ENCODE data around the gene RPSA.

RPSA gene

DNA sequence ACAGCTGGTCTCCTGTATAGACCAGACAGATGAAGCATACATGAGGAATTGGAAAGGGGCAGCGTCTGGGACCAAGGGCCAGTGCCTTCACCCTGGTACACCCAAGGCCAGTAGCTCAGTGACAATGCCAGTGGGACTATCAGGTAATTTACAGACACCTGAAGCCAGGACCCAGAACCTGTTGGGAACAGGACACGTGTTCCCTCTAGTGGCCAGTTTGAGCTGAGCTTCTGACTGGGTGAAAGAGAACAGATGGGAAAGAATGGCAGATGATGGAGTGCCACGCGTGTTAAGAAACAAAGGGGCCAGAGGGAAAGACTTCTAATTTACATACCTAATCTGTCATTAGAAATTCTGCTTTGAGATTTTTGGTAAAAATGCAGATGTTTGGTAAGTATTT is 28.4 kb upstream of the RPSA start:
- no peaks in the 10 kb centered on the region for H3K36me3 ChIP-seq (ENCODE audit: insufficient read depth, low read length)
- H3K27ac ChIP-seq, result no peak overlapping the region
- DNase-seq (ENCODE audit: low read depth, low spot score), result no peak
- no peak for TF ChIP-seq POLR2AphosphoS5 (IDR thresholded peaks at IDR 0.05; ENCODE audit: borderline replicate concordance, low read depth, low read length)
- TF ChIP-seq FOXP2 (optimal IDR thresholded peaks at IDR 0.05; ENCODE audit: control extremely low read depth, extremely low read length, insufficient read depth), result no peak
- no peak for TF ChIP-seq EZH2 (IDR thresholded peaks at IDR 0.05)
- H3K4me3 ChIP-seq, result no peak overlapping the region
- no peaks in the 10 kb centered on the region for H3K9me3 ChIP-seq (ENCODE audit: low read depth, low read length)
- no peak overlapping the region for H3K9ac ChIP-seq (ENCODE audit: insufficient read length)

DNA sequence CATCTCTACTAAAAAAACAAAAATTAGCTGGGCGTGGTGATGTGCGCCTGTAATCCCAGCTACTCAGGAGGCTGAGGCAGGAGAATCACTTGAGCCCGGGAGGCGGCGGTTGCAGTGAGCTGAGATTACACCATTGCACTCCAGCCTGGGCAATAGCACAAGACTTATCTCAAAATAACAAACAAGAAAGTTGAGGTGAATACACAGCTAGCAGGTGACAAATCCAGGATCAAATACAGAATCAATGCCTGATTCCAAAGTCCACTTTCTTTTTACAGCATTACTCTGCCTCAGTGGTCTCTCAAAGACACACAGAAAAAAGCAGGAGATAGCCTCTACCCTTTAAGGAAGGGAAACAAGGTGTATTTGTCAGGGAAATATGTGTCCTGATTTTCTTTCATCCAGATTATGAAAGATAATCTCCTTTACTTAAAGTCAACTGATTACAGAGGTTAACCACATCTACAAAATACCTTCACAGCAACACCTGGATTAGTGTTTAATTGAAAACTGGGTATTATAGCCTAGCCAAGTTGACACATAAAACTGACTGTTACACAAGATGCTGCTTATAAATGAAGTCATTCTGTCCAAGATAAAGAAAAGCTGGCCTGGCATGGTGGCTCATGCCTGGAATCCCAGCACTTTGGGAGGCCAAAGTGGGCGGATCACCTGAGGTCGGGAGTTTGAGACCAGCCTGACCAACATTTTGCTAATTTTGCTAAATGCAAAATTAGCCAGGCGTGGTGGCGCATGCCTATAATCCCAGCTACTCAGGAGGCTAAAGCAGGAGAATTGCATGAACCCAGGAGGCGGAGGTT is 27.4 kb upstream of the RPSA start:
- no peak overlapping the region for H3K9ac ChIP-seq (ENCODE audit: insufficient read length)
- no peak for DNase-seq (ENCODE audit: low read depth, low spot score)
- no peaks in the 10 kb centered on the region for H3K36me3 ChIP-seq (ENCODE audit: insufficient read depth, low read length)
- TF ChIP-seq FOXP2 (optimal IDR thresholded peaks at IDR 0.05; ENCODE audit: control extremely low read depth, extremely low read length, insufficient read depth), result no peak
- no peak for TF ChIP-seq POLR2AphosphoS5 (IDR thresholded peaks at IDR 0.05; ENCODE audit: borderline replicate concordance, low read depth, low read length)
- no peak for TF ChIP-seq EZH2 (IDR thresholded peaks at IDR 0.05)
- H3K9me3 ChIP-seq (ENCODE audit: low read depth, low read length), result no peaks in the 10 kb centered on the region
- no peak overlapping the region for H3K4me3 ChIP-seq
- no peak overlapping the region for H3K27ac ChIP-seq

DNA sequence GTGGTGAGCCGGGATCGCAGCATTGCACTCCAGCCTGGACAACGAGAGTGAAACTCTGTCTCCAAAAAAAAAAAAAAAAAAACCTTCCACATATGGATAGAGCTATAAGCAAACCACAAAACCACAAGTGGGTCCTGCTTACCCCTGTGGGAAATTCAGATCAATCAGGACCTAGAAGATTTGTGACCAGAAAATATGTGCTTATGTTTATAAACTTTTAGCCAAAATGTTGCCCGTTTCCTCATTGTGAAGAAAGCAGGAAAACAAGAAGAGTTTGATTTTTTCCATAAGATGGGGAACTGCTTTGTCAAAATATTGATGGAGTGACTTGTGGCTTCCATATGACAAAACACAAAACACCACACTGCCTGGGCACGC is 26.8 kb upstream of the RPSA start:
- Histone ChIP-seq H3K36me3 (ENCODE audit: insufficient read depth, low read length) (no peaks in the 10 kb centered on the region), H3K9me3 (ENCODE audit: low read depth, low read length) (no peaks in the 10 kb centered on the region), H3K27ac (no peak overlapping the region), H3K9ac (ENCODE audit: insufficient read length) (no peak overlapping the region), H3K4me3 (no peak overlapping the region)
- TF ChIP-seq EZH2 (IDR thresholded peaks at IDR 0.05), result no peak
- TF ChIP-seq FOXP2 (optimal IDR thresholded peaks at IDR 0.05; ENCODE audit: control extremely low read depth, extremely low read length, insufficient read depth), result no peak
- TF ChIP-seq POLR2AphosphoS5 (IDR thresholded peaks at IDR 0.05; ENCODE audit: borderline replicate concordance, low read depth, low read length), result no peak
- no peak for DNase-seq (ENCODE audit: low read depth, low spot score)

DNA sequence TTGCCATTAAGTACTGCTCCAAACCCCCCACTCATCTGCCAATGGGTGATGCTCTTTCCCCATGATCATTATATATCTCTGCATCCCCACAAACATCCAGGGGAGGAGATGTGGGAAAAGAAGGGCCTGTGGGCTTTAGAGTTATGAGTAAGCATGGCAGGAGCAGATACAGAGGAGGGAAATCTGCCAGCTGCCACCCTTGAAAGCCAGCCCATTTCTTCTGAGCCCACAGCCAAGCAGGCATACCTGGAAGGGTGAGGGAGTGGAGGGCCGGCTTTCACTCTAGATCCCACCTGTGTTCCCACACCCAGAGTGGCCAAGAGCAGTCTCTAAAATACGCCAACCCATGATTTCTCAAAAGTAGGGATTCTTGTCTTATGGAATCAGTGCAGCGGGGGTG is 25.1 kb upstream of the RPSA start:
- H3K4me3 ChIP-seq, result no peak overlapping the region
- no peak for DNase-seq (ENCODE audit: low read depth, low spot score)
- TF ChIP-seq EZH2 (IDR thresholded peaks at IDR 0.05), result no peak
- no peak for TF ChIP-seq FOXP2 (optimal IDR thresholded peaks at IDR 0.05; ENCODE audit: control extremely low read depth, extremely low read length, insufficient read depth)
- TF ChIP-seq POLR2AphosphoS5 (IDR thresholded peaks at IDR 0.05; ENCODE audit: borderline replicate concordance, low read depth, low read length), result no peak
- no peaks in the 10 kb centered on the region for H3K9me3 ChIP-seq (ENCODE audit: low read depth, low read length)
- H3K27ac ChIP-seq, result no peak overlapping the region
- no peak overlapping the region for H3K9ac ChIP-seq (ENCODE audit: insufficient read length)
- H3K36me3 ChIP-seq (ENCODE audit: insufficient read depth, low read length), result no peaks in the 10 kb centered on the region

DNA sequence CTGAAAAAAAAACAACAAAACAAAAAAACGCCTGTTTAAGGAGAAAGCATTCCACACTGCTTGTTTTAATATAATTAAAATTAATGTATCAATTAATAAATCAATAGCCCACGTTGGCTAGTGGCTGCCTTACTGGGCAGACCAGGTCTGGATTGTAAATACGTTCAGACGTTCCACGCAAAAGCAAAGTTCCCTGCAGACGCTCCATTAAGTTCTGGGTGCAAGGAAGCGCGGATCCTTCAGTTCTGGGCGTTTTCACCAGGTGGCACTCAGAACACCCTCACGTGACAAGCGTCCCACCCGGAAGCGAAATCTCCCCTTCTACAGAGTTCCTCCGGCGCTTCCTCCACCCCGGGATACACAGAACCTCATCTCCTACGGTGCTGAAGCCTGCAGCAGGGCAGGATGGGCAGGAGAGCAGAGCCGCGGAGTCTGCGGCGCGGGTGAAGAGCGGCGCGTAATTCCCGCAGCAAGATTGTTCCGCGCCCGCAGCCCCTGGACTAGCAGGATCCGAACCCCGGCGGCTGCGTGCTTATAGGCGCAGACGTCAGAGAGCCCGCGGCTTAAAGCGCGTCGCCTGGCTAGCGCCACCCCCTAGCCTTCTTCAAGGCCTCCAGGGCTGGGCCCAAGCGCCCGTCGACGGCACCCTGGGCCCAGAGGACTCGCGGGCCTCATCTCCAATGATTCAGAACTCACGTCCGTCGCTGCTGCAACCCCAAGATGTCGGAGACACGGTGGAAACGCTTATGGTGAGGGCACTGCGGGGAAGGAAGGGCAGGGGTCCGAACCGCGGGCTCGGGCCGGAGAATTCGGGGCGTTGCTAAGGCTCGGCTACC is 23.3 kb upstream of the RPSA start, which contains the start of gene SLC25A38:
SLC25A38 (plus strand) TSS at position 326 of the 836 bp plus-strand sequence; CDS start at position 681, 355 bp downstream.
- H3K9ac ChIP-seq (ENCODE audit: insufficient read length), result peak within 1 kb of the TSS; percentile 81
- H3K27ac ChIP-seq, result peak within 1 kb of the TSS; percentile 65; the same call in 1 of the 2 replicates
- H3K9me3 ChIP-seq (ENCODE audit: low read depth, low read length), result no peaks in the 10 kb centered on the region
- peak; percentile 30 for DNase-seq (ENCODE audit: low read depth, low spot score)
- peak within 1 kb of the TSS; percentile 86 for H3K4me3 ChIP-seq
- TF ChIP-seq FOXP2 (optimal IDR thresholded peaks at IDR 0.05; ENCODE audit: control extremely low read depth, extremely low read length, insufficient read depth), result no peak
- no peak for TF ChIP-seq EZH2 (IDR thresholded peaks at IDR 0.05)
- TF ChIP-seq POLR2AphosphoS5 (IDR thresholded peaks at IDR 0.05; ENCODE audit: borderline replicate concordance, low read depth, low read length), result peak; percentile 64; the same call in 1 of the 2 replicates
- no peaks in the 10 kb centered on the region for H3K36me3 ChIP-seq (ENCODE audit: insufficient read depth, low read length)

DNA sequence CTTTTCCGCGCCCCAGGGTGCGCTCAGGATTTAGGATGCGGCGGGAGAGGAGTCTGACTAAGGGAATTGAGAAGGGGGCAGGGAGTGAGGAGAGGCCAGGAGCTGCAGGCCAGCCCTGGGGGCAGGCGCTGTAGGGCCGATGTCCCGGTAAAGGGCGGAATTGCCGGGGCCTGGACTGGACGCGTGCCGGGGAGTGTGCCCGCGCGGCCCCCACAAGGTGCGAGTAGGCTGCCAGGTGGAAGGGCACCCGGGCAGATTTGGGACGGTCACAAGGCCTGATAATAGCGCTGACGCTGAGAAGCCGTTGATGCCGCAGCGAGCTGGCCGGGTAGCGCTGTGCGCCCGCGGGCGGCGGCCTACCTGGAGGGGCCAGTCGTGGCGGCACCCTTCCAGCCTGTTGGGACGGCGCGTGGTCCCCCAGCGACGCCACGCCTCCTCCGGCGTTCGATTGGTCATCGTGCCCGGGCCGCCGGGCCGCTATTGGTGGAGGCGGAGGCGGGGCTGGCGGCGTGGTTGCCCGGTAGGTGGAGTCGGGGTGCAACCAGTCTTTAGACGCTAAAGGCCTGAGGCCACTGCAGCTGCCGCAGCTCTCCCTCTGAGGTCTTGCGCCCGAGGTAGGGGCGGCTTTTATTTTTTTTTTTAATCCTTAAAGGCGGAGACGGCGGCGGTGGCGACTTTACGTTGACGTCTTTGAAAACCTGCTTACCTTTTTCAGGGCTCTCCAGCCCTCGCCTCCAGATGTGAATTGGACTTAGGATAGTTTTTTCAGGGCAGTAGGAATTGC is 22.4 kb upstream of the RPSA start:
- H3K36me3 ChIP-seq (ENCODE audit: insufficient read depth, low read length), result no peaks in the 10 kb centered on the region
- no peaks in the 10 kb centered on the region for H3K9me3 ChIP-seq (ENCODE audit: low read depth, low read length)
- H3K4me3 ChIP-seq, result peak overlapping the region; percentile 86
- DNase-seq (ENCODE audit: low read depth, low spot score), result no peak
- peak overlapping the region; percentile 65; the same call in 1 of the 2 replicates for H3K27ac ChIP-seq
- peak overlapping the region; percentile 81 for H3K9ac ChIP-seq (ENCODE audit: insufficient read length)
- TF ChIP-seq EZH2 (IDR thresholded peaks at IDR 0.05) (no peak), FOXP2 (optimal IDR thresholded peaks at IDR 0.05; ENCODE audit: control extremely low read depth, extremely low read length, insufficient read depth) (no peak), POLR2AphosphoS5 (IDR thresholded peaks at IDR 0.05; ENCODE audit: borderline replicate concordance, low read depth, low read length) (peak; percentile 50; the same call in 1 of the 2 replicates)

DNA sequence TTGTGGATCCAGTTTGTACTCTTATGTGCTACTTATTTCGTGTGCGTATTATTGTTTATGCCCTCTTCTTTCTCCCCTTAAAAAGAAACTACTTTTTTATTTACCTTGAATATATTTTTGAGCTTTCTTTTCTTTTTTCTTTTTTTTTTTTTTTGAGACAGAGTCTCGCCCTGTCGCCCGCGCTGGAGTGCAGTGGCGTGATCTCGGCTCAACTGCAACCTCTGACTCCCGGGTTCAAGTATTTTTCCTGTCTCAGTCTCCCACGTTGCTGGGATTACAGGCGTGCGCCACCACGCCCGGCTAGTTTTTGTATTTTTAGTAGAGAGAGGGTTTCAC is 21.9 kb upstream of the RPSA start:
- Histone ChIP-seq H3K27ac (no peak overlapping the region), H3K36me3 (ENCODE audit: insufficient read depth, low read length) (no peaks in the 10 kb centered on the region), H3K9me3 (ENCODE audit: low read depth, low read length) (no peaks in the 10 kb centered on the region), H3K4me3 (peak overlapping the region; percentile 86), H3K9ac (ENCODE audit: insufficient read length) (no peak overlapping the region)
- no peak for DNase-seq (ENCODE audit: low read depth, low spot score)
- TF ChIP-seq POLR2AphosphoS5 (IDR thresholded peaks at IDR 0.05; ENCODE audit: borderline replicate concordance, low read depth, low read length) (no peak), EZH2 (IDR thresholded peaks at IDR 0.05) (no peak), FOXP2 (optimal IDR thresholded peaks at IDR 0.05; ENCODE audit: control extremely low read depth, extremely low read length, insufficient read depth) (no peak)

Measured in SK-N-MC (cell line).